Kidney tubule cell (primary cell): Measurements from ENCODE around the gene OSBPL8.

Source experiments
- DNase-seq: peaks from one replicate; pipeline ENCODE4 v3.0.0-alpha.2; 2018; ENCODE audit warnings: low spot score

OSBPL8 gene, protein sequence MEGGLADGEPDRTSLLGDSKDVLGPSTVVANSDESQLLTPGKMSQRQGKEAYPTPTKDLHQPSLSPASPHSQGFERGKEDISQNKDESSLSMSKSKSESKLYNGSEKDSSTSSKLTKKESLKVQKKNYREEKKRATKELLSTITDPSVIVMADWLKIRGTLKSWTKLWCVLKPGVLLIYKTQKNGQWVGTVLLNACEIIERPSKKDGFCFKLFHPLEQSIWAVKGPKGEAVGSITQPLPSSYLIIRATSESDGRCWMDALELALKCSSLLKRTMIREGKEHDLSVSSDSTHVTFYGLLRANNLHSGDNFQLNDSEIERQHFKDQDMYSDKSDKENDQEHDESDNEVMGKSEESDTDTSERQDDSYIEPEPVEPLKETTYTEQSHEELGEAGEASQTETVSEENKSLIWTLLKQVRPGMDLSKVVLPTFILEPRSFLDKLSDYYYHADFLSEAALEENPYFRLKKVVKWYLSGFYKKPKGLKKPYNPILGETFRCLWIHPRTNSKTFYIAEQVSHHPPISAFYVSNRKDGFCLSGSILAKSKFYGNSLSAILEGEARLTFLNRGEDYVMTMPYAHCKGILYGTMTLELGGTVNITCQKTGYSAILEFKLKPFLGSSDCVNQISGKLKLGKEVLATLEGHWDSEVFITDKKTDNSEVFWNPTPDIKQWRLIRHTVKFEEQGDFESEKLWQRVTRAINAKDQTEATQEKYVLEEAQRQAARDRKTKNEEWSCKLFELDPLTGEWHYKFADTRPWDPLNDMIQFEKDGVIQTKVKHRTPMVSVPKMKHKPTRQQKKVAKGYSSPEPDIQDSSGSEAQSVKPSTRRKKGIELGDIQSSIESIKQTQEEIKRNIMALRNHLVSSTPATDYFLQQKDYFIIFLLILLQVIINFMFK

DNA sequence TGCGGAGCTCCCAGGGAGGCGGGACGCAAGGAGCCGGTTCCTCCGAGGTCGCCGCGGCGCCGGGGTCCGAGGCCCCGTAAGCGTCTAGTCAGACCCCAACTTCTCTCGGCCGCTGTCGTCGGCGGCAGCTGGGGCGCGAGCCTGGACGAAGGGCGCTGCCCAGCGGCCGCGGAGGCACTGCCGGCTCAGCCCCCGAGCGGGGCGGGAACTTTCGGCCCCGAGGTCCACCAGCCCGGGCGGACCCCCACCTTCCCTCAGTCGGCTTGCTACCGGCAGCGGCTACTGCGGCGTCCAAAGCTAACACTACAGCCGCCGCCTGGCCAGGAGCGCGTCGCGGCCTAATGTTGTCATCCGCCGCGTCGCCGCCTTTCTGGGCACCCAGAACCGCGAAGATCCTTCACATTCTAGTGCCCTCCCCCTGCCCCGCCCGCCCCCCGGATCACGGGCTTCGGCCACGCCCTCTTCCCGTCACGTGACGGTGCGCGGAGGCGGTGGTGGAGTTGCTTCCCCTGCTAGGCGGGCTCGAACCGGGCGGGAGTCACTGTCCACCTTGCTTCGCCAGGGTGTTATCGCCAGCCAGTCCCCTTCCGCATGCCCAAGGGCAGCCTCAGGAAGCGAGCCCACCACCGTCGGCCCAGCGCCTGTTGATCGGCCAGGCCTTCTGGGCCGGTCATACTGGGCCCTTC lies at the start of gene OSBPL8:
OSBPL8 (minus strand) TSS at position 372 of the 686 bp plus-strand sequence. CDS start 72,220 bp downstream, outside the sequence.
- DNase-seq, result peak; percentile 95

DNA sequence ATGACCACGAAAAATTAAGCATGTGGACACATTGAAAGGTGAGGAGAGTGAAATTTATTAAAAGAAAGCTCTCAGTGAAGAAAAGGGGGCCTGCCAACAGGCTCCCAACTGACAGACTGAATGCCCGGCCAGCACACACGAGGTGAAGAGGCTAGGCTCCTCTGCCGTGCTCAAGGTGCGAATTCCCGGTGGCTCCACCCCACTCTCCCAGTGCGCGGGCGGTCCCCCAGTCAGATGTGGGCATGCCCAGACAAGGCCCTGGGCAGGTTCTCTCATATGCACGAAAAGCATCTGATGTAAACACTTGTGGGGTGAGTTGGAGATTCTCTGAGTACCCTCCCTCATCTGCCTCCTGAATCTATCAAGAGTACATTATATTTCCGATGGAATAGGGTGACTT lies 48.5 kb upstream of the OSBPL8 start:
- no peak for DNase-seq

DNA sequence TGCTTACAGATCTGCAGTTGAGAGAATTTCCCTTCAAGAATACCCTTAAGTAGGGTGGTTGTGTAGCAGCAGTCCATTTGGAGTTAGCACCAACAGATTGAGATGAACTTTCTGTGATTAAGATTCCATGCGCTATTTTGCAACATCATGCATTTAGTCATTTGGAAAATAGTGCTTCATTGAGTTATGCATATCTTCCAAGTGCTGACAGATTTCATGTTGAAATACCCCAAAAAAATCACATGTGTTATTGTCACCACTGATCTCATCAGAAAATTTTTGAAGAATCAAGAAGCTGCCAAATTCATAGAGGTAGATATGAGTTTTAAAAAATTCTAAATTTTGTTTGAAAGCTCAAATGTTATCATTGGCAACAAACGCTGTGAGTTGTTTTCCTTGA lies 35.5 kb upstream of the OSBPL8 start:
- DNase-seq, result no peak

DNA sequence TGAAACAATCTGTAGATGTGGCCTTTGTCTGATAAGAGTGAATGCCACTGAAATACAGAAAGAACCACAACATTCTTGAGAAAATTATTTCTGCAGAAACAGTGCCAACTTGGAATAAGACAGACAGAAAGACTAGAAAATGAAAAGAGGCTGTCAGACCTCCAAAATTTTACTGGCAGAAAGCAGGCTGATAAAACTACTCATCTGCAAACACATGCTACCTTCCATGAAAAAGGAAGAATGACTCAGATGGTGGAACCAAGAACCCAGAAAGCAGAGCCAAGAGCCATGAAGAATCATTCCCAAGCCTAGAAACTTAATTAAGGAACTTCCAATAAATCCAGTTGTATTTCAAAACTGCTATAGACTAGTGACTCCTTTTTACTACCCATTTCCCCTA lies 31.9 kb upstream of the OSBPL8 start:
- DNase-seq, result peak; percentile 35

DNA sequence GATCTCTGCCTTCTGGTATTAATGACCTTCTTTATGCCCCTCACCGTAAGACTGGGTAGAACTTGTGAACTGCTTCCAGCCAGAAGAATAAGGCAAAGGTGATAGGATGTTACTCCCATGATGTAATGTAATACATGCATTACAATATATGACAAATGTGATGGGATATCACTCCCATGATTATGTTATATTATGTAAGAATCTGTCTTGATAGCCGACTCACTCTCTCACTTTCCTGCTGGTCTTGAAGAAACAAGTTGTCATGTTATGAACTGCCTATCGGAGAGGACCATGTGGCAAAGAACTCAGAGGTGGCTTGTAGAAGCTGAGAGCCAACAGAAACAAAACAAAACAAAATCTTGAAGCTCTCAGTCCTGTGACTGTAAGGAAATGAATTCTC lies 30.6 kb upstream of the OSBPL8 start:
- DNase-seq, result no peak

DNA sequence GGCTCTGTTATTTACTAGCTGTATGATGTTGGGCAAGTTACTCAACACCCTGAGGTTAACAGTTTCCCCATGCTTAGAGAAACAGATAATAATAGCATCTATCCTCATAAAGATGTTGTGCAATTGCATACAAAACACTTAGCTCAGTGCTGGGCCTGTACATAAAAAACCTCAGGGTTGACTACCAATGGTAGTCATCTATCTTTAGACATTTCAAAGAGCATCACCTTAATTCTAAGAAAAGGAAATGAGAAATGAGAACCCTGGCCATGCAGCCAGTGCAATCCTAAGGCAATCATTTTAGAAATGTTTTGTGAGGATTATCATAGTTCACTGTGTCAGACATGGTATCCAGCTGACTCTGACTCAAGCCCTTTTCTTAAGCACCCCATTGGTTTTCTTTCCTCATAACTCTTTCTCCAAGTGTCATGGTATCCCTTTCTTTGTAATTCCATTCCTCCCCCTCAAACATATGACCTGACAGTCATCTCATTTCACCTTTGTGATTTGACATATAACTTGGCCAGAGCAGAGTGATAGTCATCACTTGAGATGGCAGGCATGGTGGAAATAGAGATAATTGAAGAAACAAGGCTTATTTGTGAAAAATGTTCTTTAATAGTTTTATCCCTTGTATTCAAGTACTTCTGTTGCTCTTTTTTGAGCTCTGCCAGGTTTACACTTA lies 29.5 kb upstream of the OSBPL8 start:
- DNase-seq, result peak; percentile 33

DNA sequence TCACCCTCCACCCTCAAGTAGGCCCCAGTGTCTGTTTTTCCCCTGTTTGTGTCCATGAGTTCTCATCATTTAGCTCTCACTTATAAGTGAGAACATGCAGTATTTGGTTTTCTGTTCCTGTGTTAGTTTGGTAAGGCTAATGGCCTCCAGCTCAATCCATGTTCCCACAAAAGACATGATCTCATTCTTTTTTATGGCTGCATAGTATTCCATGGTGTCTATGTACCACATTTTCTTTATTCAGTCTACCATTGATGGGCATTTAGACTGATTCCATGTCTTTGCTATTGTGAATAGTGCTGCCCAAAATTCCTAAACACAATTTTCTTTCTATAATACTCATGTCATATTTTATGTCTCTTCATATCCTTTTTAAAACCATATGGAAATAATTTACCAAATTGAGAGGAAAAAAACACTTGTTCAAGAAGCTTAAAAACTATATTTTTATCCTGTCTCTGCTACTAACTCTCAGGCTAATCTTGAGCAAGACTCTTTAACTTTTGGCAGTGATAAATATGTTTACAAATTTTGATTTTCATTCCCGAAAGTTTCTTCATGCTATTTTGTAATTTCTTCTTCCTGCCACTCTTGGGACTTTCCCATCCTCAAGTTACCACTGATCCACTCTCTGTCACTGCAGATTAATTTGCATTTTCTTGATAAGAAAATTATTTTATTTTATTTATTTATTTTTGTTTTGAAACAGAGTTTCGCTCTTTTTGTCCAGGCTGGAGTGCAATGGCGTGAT lies 28.0 kb upstream of the OSBPL8 start:
- no peak for DNase-seq

DNA sequence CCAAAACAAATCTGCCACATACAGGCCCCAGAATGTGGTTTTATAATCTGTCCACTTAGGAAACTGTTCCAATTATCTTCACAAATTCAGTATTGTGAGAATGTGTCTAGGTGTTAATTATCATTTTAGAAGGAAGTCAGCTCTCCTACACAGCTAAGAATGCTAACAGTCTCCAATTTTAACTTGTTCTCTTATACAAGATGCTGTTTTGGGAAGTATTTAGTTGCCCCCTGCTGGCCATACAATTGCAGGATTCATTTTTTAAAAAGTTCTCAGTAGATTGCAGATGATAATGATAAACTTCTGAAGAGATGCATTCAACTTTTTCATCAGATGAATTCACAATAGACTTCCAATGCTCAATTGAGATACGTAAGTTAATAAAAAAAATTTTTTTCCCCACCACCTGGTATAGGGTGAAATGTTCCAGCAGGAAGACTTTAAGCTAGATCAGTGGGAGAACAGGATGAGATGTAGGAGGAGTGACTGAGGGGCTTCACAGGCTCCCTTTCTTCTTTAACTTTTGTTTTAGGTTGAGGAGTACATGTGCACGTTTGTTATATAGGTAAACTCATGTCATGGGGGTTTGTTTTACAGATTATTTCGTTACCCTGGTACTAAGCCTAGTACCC lies 27.3 kb upstream of the OSBPL8 start:
- DNase-seq, result peak; percentile 52

DNA sequence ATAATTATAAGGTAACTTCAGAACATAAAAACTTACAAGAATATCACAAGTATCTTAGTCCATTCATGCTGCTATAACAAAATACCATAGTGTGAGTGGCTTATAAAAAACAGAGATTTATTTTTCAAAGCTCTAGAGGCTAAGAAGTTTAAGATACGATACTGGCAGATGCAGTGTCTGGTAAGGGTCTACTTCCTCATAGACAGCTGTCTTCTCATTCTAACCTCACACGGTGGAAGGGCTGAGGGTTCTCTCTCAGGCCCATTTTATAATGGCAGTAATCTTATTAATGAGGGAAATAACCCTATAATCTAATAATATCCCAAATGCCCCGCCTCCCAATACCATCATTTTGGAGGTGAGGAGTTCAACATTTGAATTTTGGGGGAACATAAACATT lies 23.7 kb upstream of the OSBPL8 start:
- DNase-seq, result no peak

DNA sequence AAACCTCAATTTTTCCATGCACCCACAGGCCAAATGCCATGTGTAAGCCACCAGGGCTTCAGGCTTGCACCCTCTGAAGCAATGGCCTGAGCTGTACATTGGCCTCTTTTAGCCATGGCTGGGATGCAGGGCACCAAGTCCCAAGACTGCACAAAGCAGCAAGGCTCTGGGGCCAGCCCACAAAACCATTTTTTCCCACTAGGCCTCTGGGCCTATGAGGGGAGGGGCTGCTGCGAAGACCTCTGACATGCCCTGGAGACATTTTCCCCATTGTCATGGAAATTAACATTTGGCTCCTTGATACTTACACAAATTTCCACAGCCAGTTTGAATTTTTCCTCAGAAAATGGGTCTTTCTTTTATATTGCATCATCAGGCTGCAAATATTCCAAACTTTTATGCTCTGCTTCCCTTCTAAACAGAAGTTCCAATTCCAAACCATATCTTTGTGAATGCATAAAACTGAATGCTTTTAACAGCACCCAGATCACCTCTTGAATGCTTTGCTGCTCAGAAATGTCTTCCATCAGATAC lies 14.3 kb upstream of the OSBPL8 start:
- DNase-seq, result no peak

DNA sequence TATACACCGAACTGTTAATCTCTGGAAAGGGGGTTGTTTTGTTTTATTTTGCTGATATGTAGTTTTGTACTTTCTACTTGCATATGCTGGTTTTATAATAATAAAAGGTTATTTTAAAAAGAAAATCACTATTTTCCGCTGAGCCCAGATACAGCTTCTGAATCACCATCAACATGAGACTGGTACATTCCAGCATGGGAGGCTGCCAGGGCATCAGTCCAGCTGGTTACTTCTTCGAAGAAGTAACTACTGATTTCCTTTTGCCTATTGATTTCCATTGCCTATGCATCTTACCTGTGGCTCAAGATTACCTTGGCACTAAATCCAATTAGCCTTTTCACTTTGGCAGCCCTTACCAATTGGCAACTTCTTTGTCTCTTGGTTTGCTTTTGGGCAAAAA lies 11.7 kb upstream of the OSBPL8 start:
- no peak for DNase-seq

DNA sequence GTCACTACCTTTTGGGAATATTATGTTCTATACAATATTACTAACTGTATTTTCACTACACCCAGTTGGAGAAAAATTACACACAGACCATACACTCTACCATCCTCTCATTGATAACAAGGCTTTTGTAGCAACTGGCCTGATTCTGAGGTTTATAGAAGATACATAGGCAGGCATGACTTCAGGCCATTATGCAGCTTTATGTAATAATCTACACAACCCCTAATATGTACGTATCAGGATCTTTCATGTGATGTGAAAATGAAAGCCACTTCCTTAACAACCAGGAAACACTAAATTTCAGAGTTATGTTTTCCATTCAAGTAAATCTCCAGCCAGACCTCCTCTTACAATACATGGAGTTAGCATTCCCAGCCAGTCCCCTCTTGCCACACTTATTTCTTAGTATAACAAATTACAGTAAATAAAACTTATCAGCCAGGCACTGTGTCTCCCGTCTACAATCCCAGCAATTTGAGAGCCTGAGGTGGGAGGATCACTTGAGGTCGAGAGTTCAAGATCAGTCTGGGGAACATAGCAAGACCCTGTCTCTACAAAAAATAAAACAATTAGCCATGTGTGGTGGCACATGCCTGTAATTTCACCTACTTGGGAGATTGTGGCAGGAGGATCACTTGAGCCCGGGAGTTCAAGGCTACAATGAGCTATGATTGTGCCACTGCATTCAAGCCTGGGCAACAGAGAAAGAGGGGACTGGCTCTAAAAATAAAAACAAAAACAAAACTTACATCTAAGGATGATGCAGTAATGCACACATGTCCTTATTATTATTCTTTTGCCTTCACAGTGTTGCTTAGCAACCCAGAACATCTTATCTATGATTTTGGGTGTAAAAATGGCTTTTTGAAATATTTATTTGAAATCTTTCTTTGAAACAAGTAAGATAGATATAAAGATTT lies 10.4 kb upstream of the OSBPL8 start:
- no peak for DNase-seq

DNA sequence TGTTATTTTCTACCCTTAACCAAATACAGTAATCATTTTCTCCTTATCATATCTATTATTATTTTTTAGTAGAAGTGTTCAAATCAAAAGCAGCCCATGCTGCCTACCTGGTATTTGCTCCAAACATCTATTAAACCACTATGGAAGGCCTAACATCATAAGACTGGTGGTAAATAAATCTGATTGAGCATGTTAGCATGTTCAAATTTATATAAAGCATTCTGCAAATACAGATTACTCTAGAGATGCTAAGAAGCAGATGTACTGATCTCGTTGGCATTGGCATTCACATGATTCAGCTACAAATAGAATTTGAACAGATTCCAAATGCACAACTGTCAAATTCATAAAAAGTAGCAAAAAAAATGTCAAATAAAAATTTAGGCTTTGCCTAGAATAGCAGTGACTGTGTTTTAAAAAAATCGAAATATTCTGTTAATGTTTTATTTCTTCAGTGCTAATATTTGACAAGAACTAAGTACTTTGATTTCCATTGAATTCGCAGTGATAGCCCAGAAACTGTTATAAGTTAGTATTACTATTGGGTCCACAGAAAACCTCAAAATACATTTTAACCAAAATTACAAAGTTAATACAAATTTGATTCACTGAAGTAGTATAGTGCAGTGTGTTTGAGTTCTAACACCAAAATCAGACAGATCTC lies 9.4 kb upstream of the OSBPL8 start:
- no peak for DNase-seq

DNA sequence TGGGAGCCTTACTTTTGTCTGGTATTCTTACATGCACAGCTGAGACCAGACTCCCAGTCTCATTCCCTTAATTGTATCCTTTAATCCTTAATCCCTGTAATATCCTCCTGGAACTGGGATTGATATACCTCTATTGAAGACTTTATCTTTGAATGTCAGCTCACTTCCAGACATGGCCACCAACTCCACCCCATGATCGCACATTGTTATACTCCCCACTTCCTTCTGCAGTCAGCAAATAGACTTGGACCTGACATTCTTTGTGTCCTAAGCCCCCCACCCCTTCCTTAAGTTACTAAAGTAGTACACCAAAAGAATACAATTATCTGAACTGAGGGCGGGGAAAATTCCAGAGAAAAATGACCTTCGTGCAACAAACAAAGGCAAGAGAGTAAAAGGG lies 8.6 kb upstream of the OSBPL8 start:
- no peak for DNase-seq

DNA sequence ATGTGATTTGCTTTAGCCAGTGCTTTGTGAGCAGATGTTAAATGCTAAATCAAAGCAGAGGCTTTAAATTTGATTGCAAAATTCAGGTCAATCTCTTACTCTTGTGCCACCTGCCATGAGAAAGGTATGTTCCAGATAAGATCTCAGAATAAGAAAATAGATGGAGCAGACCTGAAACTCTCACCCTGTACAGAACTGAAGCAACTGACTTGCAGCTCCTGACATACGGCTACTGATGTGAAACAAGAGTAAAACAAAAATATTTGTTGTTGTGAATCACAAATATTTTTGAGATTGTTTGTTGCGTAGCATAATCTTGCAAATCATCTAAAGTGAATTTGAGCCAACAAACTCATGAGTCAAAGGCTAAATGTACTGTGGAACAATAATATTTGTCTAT lies 3.5 kb upstream of the OSBPL8 start:
- no peak for DNase-seq

DNA sequence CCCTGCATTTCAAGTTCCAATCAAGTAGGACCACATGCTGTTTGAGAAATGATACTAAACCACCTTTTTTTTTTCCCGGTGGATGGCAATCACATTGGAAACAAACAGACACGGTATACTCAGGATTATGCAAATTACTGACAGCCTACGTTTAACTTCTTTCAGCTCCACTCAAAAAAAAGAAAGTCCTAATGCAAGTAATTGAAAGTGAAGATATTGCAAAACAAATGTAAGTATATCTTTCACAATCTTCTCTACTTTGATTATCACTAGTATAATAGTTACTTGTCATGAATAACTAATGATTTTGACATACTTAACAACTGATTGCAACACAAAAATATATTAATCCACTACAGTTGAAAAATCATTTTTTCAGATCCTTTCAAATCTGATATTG lies 2.6 kb upstream of the OSBPL8 start:
- DNase-seq, result no peak

DNA sequence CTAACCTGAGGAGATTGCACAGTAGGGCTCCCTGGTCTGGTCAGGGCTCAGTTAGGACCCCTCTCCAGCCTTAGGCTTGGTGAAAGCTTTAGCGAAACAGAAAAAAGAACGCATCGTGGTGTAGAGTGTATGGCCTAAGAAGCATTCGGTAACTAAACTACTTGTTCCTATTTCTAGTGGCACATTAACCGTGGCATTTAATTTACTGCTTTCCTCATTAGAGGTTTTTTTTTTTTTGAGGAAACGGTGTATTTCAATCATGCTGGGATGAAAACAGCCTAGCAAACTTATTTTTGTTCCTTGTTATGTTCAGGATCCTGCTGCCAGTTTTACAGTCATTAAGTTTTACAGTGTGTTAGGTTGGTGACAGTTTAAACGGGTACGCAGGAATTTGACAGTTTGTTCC lies 518 bp upstream of the OSBPL8 start:
- no peak for DNase-seq

DNA sequence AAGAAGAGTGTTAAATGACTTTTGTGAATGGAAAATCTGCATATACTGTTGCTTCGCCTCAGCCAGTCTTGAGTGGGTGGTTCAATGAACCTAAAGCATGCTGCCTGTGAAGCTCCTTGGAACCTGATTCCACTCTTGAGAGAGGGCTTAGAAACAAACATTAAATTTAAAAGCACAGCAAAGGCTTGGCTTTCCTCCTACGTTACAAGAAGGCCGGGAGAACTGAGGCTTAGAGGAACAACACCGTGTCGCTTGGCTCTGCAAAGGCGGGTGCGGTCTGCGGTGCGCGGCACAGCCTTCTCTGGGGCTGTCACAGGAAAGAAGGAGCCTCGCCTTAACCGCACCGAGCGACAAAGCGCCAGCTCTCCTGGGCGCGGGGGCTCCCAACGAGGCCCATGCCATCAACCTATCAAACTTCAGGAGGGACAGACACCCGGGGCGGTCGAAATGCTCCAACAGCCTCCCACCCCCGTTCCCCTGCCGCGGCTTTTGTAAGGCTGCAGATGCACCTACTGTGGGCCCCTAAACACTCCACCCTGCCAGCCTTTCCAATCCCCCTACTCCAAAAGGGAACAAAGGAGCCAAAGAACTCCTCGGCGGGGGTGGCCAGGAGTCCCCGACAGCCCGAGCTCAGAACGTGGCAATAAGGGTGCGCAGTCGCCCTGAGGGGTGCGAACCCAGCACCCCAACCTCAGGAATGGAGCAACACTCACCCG lies 729 bp downstream of the OSBPL8 start:
- peak; percentile 50 for DNase-seq
